DND-41 (cell line): ENCODE measurements around the gene EYS.

ENCODE experiments used
- ATAC-seq: fragments of 200-7000 bp; cut with Tn5 transposase; 3 replicates; pipeline ENCODE4 v1.9.1; 2021; ENCODE audit warnings: low read depth; ENCODE audit not compliant: insufficient read depth
- DNase-seq: peaks from one replicate; pipeline ENCODE4 v3.0.0-alpha.2; 2020
- H2AFZ ChIP-seq: 2 replicates; pipeline ENCODE4 v1.6.0; 2012; ENCODE audit warnings: low read depth, low read length
- H3K27ac ChIP-seq: 2 replicates; pipeline ENCODE4 v1.5.1; 2012; ENCODE audit warnings: low read length, inconsistent platforms
- H3K27me3 ChIP-seq: fragments of 200-600 bp; sonication (generic); 2 replicates; pipeline ENCODE4 v1.6.0; 2012; ENCODE audit warnings: low read length, mild to moderate bottlenecking, inconsistent platforms; ENCODE audit not compliant: insufficient read depth, poor library complexity
- H3K36me3 ChIP-seq: 2 replicates; pipeline ENCODE4 v1.5.1; 2012; ENCODE audit warnings: low read length, inconsistent platforms; ENCODE audit not compliant: insufficient read depth
- H3K4me1 ChIP-seq: 2 replicates; pipeline ENCODE4 v1.5.1; 2012; ENCODE audit warnings: mild to moderate bottlenecking, low read length; ENCODE audit not compliant: insufficient read depth
- H3K4me2 ChIP-seq: 2 replicates; pipeline ENCODE4 v1.6.0; 2012; ENCODE audit warnings: mild to moderate bottlenecking, moderate library complexity, low read length, inconsistent platforms; ENCODE audit not compliant: insufficient read depth
- H3K4me3 ChIP-seq, 2 experiments: fragments of 200-600 bp in 1 of 2; shearing (Covaris generic) in 1 of 2; 2 replicates each; pipeline ENCODE4 v1.5.1; 2012 to 2016; ENCODE audit warnings: inconsistent platforms in 2 of 2, low read length in 2 of 2, mild to moderate bottlenecking in 2 of 2, low read depth in 1 of 2, moderate library complexity in 1 of 2
- H3K79me2 ChIP-seq: 2 replicates; pipeline ENCODE4 v1.6.0; 2012; ENCODE audit warnings: low read length, inconsistent platforms; ENCODE audit not compliant: insufficient read depth
- H3K9ac ChIP-seq: 2 replicates; pipeline ENCODE4 v1.6.0; 2012; ENCODE audit warnings: low read depth, mild to moderate bottlenecking, inconsistent platforms, low read length, moderate library complexity
- H3K9me3 ChIP-seq: 2 replicates; pipeline ENCODE4 v1.5.1; 2012; ENCODE audit warnings: low read length, moderate library complexity, mild to moderate bottlenecking, inconsistent platforms; ENCODE audit not compliant: insufficient read depth, severe bottlenecking
- H4K20me1 ChIP-seq: 2 replicates; pipeline ENCODE4 v1.6.0; 2012; ENCODE audit warnings: low read length; ENCODE audit not compliant: insufficient read depth
- CTCF ChIP-seq: IDR thresholded peaks from 2 replicates; pipeline ENCODE4 v1.5.1; 2012; ENCODE audit warnings: borderline replicate concordance, low read length, moderate library complexity, mild to moderate bottlenecking; ENCODE audit not compliant: poor library complexity, severe bottlenecking; ENCODE audit errors: extremely low read depth
- EZH2 ChIP-seq: IDR thresholded peaks from 3 replicates; pipeline ENCODE4 v1.6.1; 2012; ENCODE audit warnings: borderline replicate concordance, low read depth, mild to moderate bottlenecking, moderate library complexity, low read length, inconsistent platforms; ENCODE audit not compliant: severe bottlenecking

EYS gene

GRCh38 chr6:65469650-65470049 lies 237.4 kb downstream of the EYS start:
- H3K9me3 ChIP-seq: no peaks in the 10 kb centered on the region
- H3K27ac ChIP-seq: no peak overlapping the region
- ATAC-seq: no peak
- no peaks in the 10 kb centered on the region for H3K4me1 ChIP-seq
- no peaks in the 10 kb centered on the region for H4K20me1 ChIP-seq
- no peak for DNase-seq
- H3K4me3 ChIP-seq: no peak overlapping the region
- H3K79me2 ChIP-seq: no peaks in the 10 kb centered on the region
- H3K4me2 ChIP-seq: no peak overlapping the region
- H3K9ac ChIP-seq: no peak overlapping the region
- no peaks in the 10 kb centered on the region for H3K36me3 ChIP-seq
- H2AFZ ChIP-seq: no peak overlapping the region
- H3K27me3 ChIP-seq: no peaks in the 10 kb centered on the region
- TF ChIP-seq CTCF (no peak), EZH2 (no peak)

GRCh38 chr6:65468307-65468706 lies 238.7 kb downstream of the EYS start:
- TF ChIP-seq EZH2 (no peak), CTCF (no peak)
- Histone ChIP-seq H3K9me3 (no peaks in the 10 kb centered on the region), H3K4me2 (no peak overlapping the region), H3K36me3 (no peaks in the 10 kb centered on the region), H3K27ac (no peak overlapping the region), H3K4me3 (no peak overlapping the region), H4K20me1 (no peaks in the 10 kb centered on the region), H3K4me1 (no peaks in the 10 kb centered on the region), H2AFZ (no peak overlapping the region), H3K79me2 (no peaks in the 10 kb centered on the region), H3K27me3 (no peaks in the 10 kb centered on the region), H3K9ac (no peak overlapping the region)
- DNase-seq (no peak), ATAC-seq (no peak)

GRCh38 chr6:65461121-65461520 lies 245.9 kb downstream of the EYS start:
- Histone ChIP-seq H3K36me3 (no peaks in the 10 kb centered on the region), H2AFZ (no peak overlapping the region), H3K27ac (no peak overlapping the region), H4K20me1 (no peaks in the 10 kb centered on the region), H3K27me3 (no peaks in the 10 kb centered on the region), H3K79me2 (no peaks in the 10 kb centered on the region), H3K9me3 (no peaks in the 10 kb centered on the region), H3K4me2 (no peak overlapping the region), H3K9ac (no peak overlapping the region), H3K4me1 (no peaks in the 10 kb centered on the region), H3K4me3 (no peak overlapping the region)
- DNase-seq (no peak), ATAC-seq (no peak)
- TF ChIP-seq CTCF (no peak), EZH2 (no peak)

- Histone ChIP-seq H3K4me1 (no peaks in the 10 kb centered on the region), H3K4me3 (no peak overlapping the region), H3K4me2 (no peak overlapping the region), H3K27ac (no peak overlapping the region), H3K9ac (no peak overlapping the region), H3K36me3 (no peaks in the 10 kb centered on the region), H3K27me3 (no peaks in the 10 kb centered on the region), H3K9me3 (no peaks in the 10 kb centered on the region), H3K79me2 (no peaks in the 10 kb centered on the region), H4K20me1 (no peaks in the 10 kb centered on the region), H2AFZ (no peak overlapping the region)
- no peak for TF ChIP-seq CTCF
- TF ChIP-seq EZH2: no peak
- ATAC-seq (no peak), DNase-seq (no peak)
Measured at GRCh38 chr6:65452333-65452732, 254.7 kb downstream of the EYS start.
